Testis (tissue), 3 donors: ENCODE measurements around the gene PINLYP. TPM values are rescaled to one million over a fixed set of nuclear protein-coding genes. Genes with fewer than 3 reads are reported as not detected.

ENCODE experiments used
- DNase-seq: peaks from one replicate; pipeline ENCODE4 v3.0.0-alpha.2; 2019
- H3K27ac ChIP-seq, 2 donors: fragments of 200-600 bp; sonication (generic); one replicate each; pipeline ENCODE4 v1.5.1; 2019
- H3K27me3 ChIP-seq: fragments of 200-600 bp; sonication (generic); one replicate; pipeline ENCODE4 v1.5.1; 2019
- H3K36me3 ChIP-seq: fragments of 200-600 bp; sonication (generic); one replicate; pipeline ENCODE4 v1.5.1; 2017; ENCODE audit warnings: low read depth; ENCODE audit errors: missing control alignments
- H3K4me1 ChIP-seq: fragments of 200-600 bp; sonication (generic); one replicate; pipeline ENCODE4 v1.5.1; 2019
- H3K4me3 ChIP-seq, 2 donors: fragments of 200-600 bp; sonication (generic); one replicate each; pipeline ENCODE4 v1.5.1; 2017 to 2019
- H3K9me3 ChIP-seq: fragments of 200-600 bp; sonication (generic); one replicate; pipeline ENCODE4 v1.5.1; 2017
- CTCF ChIP-seq, 3 experiments: fragments of 450-650 bp in 2 of 3; fragments of 200-600 bp in 1 of 3; sonication (generic) in 1 of 3; IDR thresholded peaks; one replicate each; pipeline ENCODE4 v1.5.1; 2016 to 2019; ENCODE audit warnings: antibody characterized with exemption in 3 of 3, mild to moderate bottlenecking in 2 of 3, moderate library complexity in 1 of 3
- POLR2A ChIP-seq: fragments of 450-650 bp; IDR thresholded peaks from one replicate; pipeline ENCODE4 v1.6.1; 2017; ENCODE audit warnings: antibody characterized with exemption, mild to moderate bottlenecking, moderate library complexity
- WGBS, 2 donors: methylation state at CpG; one replicate each; pipeline ENCODE4 v1.1.5; 2018; 5-methylcytosine and 5-hydroxymethylcytosine counted together
- intact Hi-C: fragments of 100-400 bp; cut with DNase I; formaldehyde crosslinking; loops from one replicate; pipeline ENCODE4 v1.15.1; 2023; ENCODE audit warnings: low total_unique reads
- polyA plus RNA-seq: library from polyadenylated mRNA; stranded (reverse); fragments of 350-450 nt; fragmentation: Illumina TruSeq; extraction: RNeasy Lipid Tissue Mini Kit (QIAGEN cat#74804); gene quantifications from one replicate; pipeline ENCODE4 v1.2.3, GENCODE V29; 2014; ENCODE audit warnings: low read depth, low replicate concordance; ENCODE audit not compliant: insufficient read depth
- total RNA-seq, 2 donors: library from RNA; depleted of rRNA; stranded (reverse); fragments of >200 nt; gene quantifications; one replicate each; pipeline ENCODE4 v1.2.3, GENCODE V29; 2016

The PINLYP gene
- total and polyA plus RNA-seq, 3 donors from 2014 or later: 5.8 to 9.9 (median 5.9) TPM

GRCh38 chr19:43534816-43535761 lies 40.5 kb upstream of the PINLYP start:
- no peaks in the 10 kb centered on the region for H3K36me3 ChIP-seq
- H3K9me3 ChIP-seq: peaks cover 6% of the 10 kb centered on the region
- H3K4me1 ChIP-seq: peaks cover 5% of the 10 kb centered on the region
- H3K27me3 ChIP-seq: no peaks in the 10 kb centered on the region
- H3K4me3 ChIP-seq: no peak overlapping the region
- no peak for TF ChIP-seq POLR2A
- peak in 2 of 3 experiments; percentile 32 to 40 for TF ChIP-seq CTCF (IDR thresholded peaks at IDR 0.05)
- intact Hi-C loops: no loop called here
- 48 to 51% methylated on average over 39 to 61 of the region's 62 CpGs for WGBS, 2 donors
- DNase-seq: peak; percentile 66
- peak overlapping the region in 1 of 2 donors; percentile 90 for H3K27ac ChIP-seq

- no peaks in the 10 kb centered on the region for H3K27me3 ChIP-seq
- intact Hi-C loops: no loop called here
- H3K4me3 ChIP-seq: no peak overlapping the region
- H3K36me3 ChIP-seq: no peaks in the 10 kb centered on the region
- H3K9me3 ChIP-seq: peaks cover 6% of the 10 kb centered on the region
- no peak overlapping the region for H3K27ac ChIP-seq
- no peak for TF ChIP-seq POLR2A
- TF ChIP-seq CTCF (IDR thresholded peaks at IDR 0.05): no peak
- DNase-seq: no peak
- peaks cover 5% of the 10 kb centered on the region for H3K4me1 ChIP-seq
Observed at GRCh38 chr19:43538922-43539321, 36.7 kb upstream of the PINLYP start.

GRCh38 chr19:43540381-43540780 lies 35.2 kb upstream of the PINLYP start:
- Histone ChIP-seq H3K27ac (no peak overlapping the region), H3K27me3 (no peaks in the 10 kb centered on the region), H3K4me1 (no peaks in the 10 kb centered on the region), H3K36me3 (no peaks in the 10 kb centered on the region), H3K9me3 (peaks cover 6% of the 10 kb centered on the region), H3K4me3 (no peak overlapping the region)
- DNase-seq: no peak
- intact Hi-C loops: no loop called here
- WGBS, 2 donors: 95 to 97% methylated on average over 3 of the region's 3 CpGs
- no peak for TF ChIP-seq CTCF (IDR thresholded peaks at IDR 0.05)

- Histone ChIP-seq H3K4me3 (no peak overlapping the region), H3K36me3 (no peaks in the 10 kb centered on the region), H3K4me1 (no peaks in the 10 kb centered on the region), H3K27ac (no peak overlapping the region), H3K27me3 (no peaks in the 10 kb centered on the region), H3K9me3 (peaks cover 6% of the 10 kb centered on the region)
- no peak for TF ChIP-seq POLR2A
- TF ChIP-seq CTCF (IDR thresholded peaks at IDR 0.05): no peak
- 94 to 100% methylated on average over 5 of the region's 5 CpGs for WGBS, 2 donors
- DNase-seq: no peak
- intact Hi-C loops: no loop called here
Observed at GRCh38 chr19:43541920-43542650, 33.5 kb upstream of the PINLYP start.
